Suprapubic skin (tissue), 3 donors: Measurements from ENCODE around the gene MATR3.

ENCODE experiments used
- EP300 ChIP-seq: sonication (generic); formaldehyde crosslinking; IDR thresholded peaks from one replicate; pipeline ENCODE4 v1.6.1; 2017; ENCODE audit warnings: antibody characterized with exemption
- POLR2A ChIP-seq, 2 donors: fragments of 450-650 bp; IDR thresholded peaks; one replicate each; pipeline ENCODE4 v1.6.1; 2017; ENCODE audit warnings: antibody characterized with exemption in 2 of 2, mild to moderate bottlenecking in 2 of 2, moderate library complexity in 2 of 2
- TF ChIP-seq, protein P1 (sequence below), 2 donors: fragments of 200-600 bp in 1 of 2; fragments of 450-650 bp in 1 of 2; sonication (generic) in 1 of 2; IDR thresholded peaks; one replicate each; pipeline ENCODE4 v1.5.1; 2016 to 2019; ENCODE audit warnings: antibody characterized with exemption in 2 of 2, mild to moderate bottlenecking in 1 of 2, moderate library complexity in 1 of 2

GRCh38 chr5:139275536-139275935 lies 18.0 kb upstream of the MATR3 start:
- TF ChIP-seq, protein P1, sequence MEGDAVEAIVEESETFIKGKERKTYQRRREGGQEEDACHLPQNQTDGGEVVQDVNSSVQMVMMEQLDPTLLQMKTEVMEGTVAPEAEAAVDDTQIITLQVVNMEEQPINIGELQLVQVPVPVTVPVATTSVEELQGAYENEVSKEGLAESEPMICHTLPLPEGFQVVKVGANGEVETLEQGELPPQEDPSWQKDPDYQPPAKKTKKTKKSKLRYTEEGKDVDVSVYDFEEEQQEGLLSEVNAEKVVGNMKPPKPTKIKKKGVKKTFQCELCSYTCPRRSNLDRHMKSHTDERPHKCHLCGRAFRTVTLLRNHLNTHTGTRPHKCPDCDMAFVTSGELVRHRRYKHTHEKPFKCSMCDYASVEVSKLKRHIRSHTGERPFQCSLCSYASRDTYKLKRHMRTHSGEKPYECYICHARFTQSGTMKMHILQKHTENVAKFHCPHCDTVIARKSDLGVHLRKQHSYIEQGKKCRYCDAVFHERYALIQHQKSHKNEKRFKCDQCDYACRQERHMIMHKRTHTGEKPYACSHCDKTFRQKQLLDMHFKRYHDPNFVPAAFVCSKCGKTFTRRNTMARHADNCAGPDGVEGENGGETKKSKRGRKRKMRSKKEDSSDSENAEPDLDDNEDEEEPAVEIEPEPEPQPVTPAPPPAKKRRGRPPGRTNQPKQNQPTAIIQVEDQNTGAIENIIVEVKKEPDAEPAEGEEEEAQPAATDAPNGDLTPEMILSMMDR (IDR thresholded peaks at IDR 0.05): no peak
- TF ChIP-seq POLR2A (IDR thresholded peaks at IDR 0.05): no peak
- no peak for TF ChIP-seq EP300
